LNCaP clone FGC (cell line): ENCODE data around the gene PLEKHG1.

ENCODE experiments used
- DNase-seq: peaks from one replicate; pipeline ENCODE4 v3.0.0-alpha.2; 2011; ENCODE audit warnings: low read depth
- H3K4me3 ChIP-seq: 2 replicates; pipeline ENCODE4 v1.5.1; 2011; ENCODE audit warnings: mild to moderate bottlenecking, low read depth, low read length, control low read depth
- TF ChIP-seq, protein P1 (sequence below): IDR thresholded peaks from 2 replicates; pipeline ENCODE4 v1.5.1; 2012; ENCODE audit warnings: mild to moderate bottlenecking; ENCODE audit not compliant: control insufficient read depth, insufficient read depth; ENCODE audit errors: extremely low read depth

Gene PLEKHG1

DNA sequence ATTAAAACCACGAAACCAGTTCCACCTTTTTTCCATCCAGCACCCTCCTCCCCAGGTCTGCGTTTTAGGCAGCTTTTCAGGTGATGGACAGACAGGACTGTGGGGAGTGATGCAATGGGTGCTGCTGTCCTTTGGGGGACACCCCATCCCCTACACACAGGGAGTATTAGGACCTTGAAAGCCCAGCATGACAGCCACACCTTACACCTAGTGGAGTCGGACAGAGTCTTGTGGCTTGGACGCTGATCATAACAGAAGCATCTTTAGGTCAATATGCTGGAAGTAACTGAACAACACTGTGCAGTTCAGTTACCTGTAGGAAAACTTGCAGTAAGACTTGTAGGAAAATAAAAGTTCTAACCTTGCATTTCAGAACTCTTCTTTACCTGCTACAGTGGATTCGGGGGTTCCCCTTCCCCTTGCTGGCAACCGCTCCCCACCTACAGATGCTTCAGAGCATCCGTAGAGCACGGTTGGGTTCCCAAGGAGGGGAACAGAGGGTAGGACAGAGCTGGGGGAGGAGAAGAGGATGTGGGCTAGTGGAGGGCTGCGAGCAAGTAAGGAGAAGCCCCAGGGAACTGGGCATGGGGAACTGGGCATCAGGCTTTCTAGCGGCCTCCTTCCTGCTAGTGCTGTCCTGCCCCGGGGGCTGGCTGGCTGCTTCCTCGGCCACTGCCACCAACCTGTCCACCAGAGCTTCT, 31.7 kb downstream of the PLEKHG1 start:
- no peak overlapping the region for H3K4me3 ChIP-seq
- DNase-seq: no peak
- TF ChIP-seq, protein P1, sequence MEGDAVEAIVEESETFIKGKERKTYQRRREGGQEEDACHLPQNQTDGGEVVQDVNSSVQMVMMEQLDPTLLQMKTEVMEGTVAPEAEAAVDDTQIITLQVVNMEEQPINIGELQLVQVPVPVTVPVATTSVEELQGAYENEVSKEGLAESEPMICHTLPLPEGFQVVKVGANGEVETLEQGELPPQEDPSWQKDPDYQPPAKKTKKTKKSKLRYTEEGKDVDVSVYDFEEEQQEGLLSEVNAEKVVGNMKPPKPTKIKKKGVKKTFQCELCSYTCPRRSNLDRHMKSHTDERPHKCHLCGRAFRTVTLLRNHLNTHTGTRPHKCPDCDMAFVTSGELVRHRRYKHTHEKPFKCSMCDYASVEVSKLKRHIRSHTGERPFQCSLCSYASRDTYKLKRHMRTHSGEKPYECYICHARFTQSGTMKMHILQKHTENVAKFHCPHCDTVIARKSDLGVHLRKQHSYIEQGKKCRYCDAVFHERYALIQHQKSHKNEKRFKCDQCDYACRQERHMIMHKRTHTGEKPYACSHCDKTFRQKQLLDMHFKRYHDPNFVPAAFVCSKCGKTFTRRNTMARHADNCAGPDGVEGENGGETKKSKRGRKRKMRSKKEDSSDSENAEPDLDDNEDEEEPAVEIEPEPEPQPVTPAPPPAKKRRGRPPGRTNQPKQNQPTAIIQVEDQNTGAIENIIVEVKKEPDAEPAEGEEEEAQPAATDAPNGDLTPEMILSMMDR: no peak

DNA sequence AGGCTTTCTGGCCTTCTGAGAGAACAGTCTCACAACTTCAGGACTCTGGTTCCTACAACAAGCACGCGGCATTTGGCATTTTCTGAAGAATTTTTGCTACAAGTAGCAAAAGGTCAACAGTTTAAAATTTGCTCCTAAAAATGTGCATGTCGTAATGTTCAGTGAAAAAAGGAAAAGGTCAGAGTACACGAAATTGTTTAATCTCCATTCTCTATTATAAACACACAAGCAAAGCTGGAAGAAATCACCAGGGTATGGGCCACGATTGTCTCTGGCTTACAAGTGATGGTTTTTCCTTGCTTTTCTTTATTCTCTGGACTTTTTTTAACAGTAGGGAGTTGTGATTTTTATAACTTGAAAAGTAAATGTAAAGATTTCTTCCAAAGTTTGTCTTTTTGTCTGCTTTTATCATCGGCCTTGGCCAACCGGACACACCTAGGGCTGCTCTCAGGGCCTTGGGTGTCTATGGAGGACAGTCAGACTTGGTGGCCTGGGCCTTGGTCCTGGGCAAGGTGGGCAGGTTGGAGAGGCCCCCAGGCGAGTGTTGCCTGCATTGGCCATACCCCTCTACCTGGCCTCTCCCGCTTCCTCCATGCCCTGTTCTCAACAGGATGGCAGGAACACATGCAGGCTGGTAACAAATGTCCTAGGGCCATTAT, 32.4 kb downstream of the PLEKHG1 start:
- H3K4me3 ChIP-seq: no peak overlapping the region
- TF ChIP-seq, protein P1: no peak
- no peak for DNase-seq

DNA sequence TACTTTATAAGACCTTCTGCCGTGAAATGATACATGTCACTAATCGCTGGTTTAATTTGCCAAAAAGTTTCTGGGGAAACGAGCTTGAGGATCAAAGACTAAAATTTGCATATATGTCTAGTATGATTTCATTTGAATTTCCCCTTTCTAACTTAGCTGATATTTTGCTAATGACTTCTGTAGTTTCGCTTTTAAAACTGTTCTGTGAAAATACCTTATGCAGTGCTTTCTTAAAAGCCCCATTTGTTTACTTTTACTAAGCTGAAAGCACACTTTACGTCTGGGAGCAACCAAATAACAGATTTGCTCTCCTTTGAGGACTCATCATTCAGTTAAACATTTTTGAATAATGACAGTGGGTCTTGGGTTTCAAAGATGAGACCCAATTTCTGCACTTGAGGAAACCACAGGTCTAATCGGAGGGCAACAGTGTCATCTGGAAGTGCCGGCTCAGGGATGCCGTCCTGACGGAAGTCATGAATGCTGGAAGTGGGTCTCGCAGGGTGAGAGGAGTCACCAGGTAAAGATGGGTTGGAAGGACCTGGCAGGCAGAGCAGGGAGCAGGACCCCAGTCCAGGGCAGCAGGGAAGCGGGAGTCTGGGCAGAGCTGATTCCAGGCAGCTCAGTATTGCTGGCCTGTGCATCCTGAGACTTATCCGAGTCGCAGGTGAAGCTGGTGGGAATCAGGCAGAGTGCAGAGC, 33.2 kb downstream of the PLEKHG1 start:
- no peak overlapping the region for H3K4me3 ChIP-seq
- TF ChIP-seq, protein P1: no peak
- no peak for DNase-seq

DNA sequence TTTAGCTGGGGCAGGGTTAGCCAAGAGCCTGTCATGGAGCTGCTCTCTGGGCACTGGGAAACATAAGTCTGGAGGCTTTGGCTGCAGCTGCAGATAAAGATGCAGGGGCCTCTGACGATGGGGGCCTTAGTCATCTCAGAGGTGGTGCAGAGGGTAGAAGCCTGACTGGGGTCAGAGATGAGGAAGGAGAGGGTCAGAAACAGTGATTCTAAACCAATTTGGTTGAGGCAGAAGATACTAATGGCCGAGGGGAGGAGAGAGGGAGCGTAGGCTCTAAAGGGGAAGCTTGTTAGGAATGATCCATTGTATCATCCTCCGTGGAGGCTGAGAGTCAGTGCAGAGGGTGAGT, 33.8 kb downstream of the PLEKHG1 start:
- no peak overlapping the region for H3K4me3 ChIP-seq
- TF ChIP-seq, protein P1: no peak
- no peak for DNase-seq

DNA sequence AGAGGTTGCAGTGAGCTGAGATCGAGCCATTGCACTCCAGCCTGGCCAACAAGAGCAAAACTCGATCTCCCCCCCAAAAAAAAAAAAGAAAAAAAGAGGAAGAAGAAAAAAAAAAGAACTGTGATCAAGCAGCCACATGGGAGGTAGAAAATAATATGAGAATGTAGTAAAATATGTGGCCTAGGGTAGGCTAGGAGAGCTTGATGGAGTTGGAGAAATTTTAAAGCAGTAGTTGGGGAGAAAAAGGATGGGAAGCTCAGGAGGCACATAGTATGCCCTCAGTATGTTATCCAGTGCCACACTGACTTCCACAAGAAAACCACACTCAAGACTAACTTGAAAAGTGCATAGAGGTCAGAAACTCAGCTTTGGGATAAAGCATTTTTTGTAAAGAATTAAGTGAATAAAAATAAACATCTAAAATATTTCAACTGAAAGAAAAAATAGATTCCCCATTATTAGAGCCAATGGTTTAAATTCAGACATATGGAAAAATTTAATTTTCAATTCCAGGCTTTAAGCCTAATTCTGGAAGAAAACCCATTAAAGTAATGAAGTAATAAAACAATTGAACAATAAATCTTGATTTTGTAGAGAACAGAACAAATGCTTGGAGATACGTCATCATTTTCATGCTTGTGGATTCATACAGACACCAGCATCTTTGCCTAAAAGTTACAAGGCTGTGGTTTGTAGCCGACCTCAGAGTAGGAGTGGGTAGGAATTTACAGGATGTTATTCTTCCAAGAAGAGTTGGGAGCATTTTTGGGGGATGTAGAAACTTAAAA, 34.7 kb downstream of the PLEKHG1 start:
- TF ChIP-seq, protein P1: no peak
- DNase-seq: no peak
- H3K4me3 ChIP-seq: no peak overlapping the region

DNA sequence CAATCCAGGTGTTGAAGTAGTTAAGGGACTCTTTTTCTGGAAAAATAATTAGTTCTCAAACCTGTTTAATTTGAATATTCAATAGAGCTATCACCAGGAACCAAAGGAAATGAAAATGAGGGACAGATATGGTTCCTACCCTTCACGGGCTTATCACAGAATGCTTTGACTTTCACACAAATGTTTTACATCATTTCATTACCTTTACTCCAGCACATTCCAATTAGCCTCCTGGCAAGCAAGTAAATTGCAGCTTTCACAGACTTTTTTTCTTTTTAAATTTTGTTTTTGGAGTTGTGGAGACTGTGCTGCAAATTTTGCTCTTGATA, 35.2 kb downstream of the PLEKHG1 start:
- TF ChIP-seq, protein P1: no peak
- no peak overlapping the region for H3K4me3 ChIP-seq
- no peak for DNase-seq
